Measurements from ENCODE around the gene MOV10L1.

Gene MOV10L1

GRCh38 chr22:50121202-50121740, 31.5 kb downstream of the MOV10L1 start:
- in situ Hi-C loops (cut with MboI; ENCODE audit: low pct_unique_long_range_greater_than_20kb, low sequenced_read_pairs, unreplicated experiment), result no loop called here
- TF ChIP-seq CTCF (IDR thresholded peaks at IDR 0.05; ENCODE audit: extremely low read depth, insufficient read depth, missing control alignments), result no peak
- no peak for DNase-seq (ENCODE audit: low spot score)

- no peak for DNase-seq (ENCODE audit: low spot score)
- TF ChIP-seq CTCF (IDR thresholded peaks at IDR 0.05; ENCODE audit: extremely low read depth, insufficient read depth, missing control alignments), result no peak
- in situ Hi-C loops (cut with MboI; ENCODE audit: low pct_unique_long_range_greater_than_20kb, low sequenced_read_pairs, unreplicated experiment), result no loop called here
Observed at GRCh38 chr22:50123119-50123518, 33.3 kb downstream of the MOV10L1 start.

GRCh38 chr22:50125029-50125428, 35.2 kb downstream of the MOV10L1 start:
- DNase-seq (ENCODE audit: low spot score), result no peak

GRCh38 chr22:50129121-50129736, 39.4 kb downstream of the MOV10L1 start:
- in situ Hi-C loops (cut with MboI; ENCODE audit: low pct_unique_long_range_greater_than_20kb, low sequenced_read_pairs, unreplicated experiment), result no loop called here
- DNase-seq (ENCODE audit: low spot score), result no peak

More at GRCh38 chr22:50125029-50125428, 35.2 kb downstream of the MOV10L1 start:
- no peak for TF ChIP-seq CTCF (IDR thresholded peaks at IDR 0.05; ENCODE audit: extremely low read depth, insufficient read depth, missing control alignments)
- in situ Hi-C loops (cut with MboI; ENCODE audit: low pct_unique_long_range_greater_than_20kb, low sequenced_read_pairs, unreplicated experiment), result no loop called here

GRCh38 chr22:50131894-50132293, 42.1 kb downstream of the MOV10L1 start:
- TF ChIP-seq CTCF (IDR thresholded peaks at IDR 0.05; ENCODE audit: extremely low read depth, insufficient read depth, missing control alignments), result no peak
- no peak for DNase-seq (ENCODE audit: low spot score)
- in situ Hi-C loops (cut with MboI; ENCODE audit: low pct_unique_long_range_greater_than_20kb, low sequenced_read_pairs, unreplicated experiment), result no loop called here

More at GRCh38 chr22:50129121-50129736, 39.4 kb downstream of the MOV10L1 start:
- no peak for TF ChIP-seq CTCF (IDR thresholded peaks at IDR 0.05; ENCODE audit: extremely low read depth, insufficient read depth, missing control alignments)

- TF ChIP-seq CTCF (IDR thresholded peaks at IDR 0.05; ENCODE audit: extremely low read depth, insufficient read depth, missing control alignments), result no peak
- in situ Hi-C loops (cut with MboI; ENCODE audit: low pct_unique_long_range_greater_than_20kb, low sequenced_read_pairs, unreplicated experiment), result no loop called here
- no peak for DNase-seq (ENCODE audit: low spot score)
Observed at GRCh38 chr22:50134481-50134880, 44.7 kb downstream of the MOV10L1 start.

Data from GM13977 (cell line).